HG02610 (cell line): ENCODE measurements around the gene GALNT4.

Experiments
- ATAC-seq: cut with Tn5 transposase; IDR thresholded peaks from one replicate; pipeline ENCODE4 v1.9.1; 2021; ENCODE audit warnings: mild to moderate bottlenecking, moderate library complexity; ENCODE audit not compliant: unreplicated experiment

The GALNT4 gene

DNA sequence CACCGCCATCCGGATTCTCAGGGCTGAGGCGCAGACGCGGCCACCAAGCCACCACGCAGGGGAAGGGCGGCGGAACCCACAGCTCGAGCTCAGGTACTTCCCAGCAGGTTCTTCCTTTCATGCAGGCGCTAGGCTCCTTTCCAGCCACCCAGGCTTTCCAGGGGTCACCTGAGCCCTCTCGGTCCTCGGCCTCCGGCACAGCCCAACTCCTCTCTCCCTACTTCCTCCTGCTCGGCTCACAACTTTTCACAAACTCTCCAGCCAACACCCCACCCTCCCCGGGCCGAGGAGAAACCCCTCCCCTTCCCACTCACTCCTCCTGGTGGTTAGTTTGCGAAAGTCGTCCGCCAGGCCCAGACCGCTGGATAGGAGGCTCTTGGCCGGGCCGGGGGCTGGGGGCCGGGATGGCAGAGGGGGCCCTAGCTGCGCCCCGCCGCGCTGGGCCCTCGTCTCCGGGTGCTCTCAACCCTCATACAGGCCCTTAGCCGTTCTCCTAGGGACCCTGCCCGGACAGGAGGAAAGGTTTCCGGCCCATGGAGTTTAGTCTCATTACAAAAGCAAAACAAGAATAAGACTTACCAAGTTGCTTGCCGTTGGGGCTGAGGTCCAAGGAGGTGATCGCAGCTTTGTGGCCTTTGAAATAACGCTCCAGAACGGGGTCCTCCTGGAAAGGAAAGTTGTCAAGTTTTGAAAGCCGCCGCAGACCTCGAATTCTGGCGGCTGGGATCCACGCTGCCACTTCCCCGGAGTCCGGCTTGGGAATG, at the start of gene GALNT4:
GALNT4 (minus strand) TSS at position 256 of the 764 bp plus-strand sequence; CDS start at position 9, 247 bp downstream.
- peak; percentile 80 for ATAC-seq

GRCh38 chr12:89573051-89573810, 48.6 kb upstream of the GALNT4 start:
- no peak for ATAC-seq

GRCh38 chr12:89571491-89572195, 47.0 kb upstream of the GALNT4 start:
- no peak for ATAC-seq

GRCh38 chr12:89568484-89568883, 43.9 kb upstream of the GALNT4 start:
- no peak for ATAC-seq

DNA sequence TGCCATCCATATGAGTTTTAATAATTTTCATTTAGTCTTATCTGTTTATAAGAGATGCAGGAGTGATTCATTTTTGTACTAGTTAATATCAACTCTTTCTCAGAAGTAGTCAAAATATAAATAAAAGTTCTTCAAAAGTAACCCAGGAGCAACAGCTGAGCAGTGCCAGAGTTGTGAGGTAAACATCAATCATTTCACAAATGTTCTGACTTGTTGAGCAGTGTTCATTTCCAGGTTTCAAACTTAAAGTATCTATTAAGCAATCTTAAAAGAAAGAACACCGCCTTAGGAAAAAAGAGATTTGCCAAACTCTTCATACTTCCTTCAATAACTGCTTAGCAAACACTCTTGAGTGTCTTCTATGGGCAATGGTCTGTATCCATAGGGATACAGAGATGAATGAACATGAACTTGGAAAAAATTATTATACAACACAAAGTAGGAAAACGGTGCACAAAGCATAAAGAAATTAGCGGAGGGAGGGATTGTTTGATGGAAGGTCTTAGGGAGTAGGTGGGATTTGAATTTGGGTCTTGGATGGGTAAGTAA, 43.2 kb upstream of the GALNT4 start:
- no peak for ATAC-seq

DNA sequence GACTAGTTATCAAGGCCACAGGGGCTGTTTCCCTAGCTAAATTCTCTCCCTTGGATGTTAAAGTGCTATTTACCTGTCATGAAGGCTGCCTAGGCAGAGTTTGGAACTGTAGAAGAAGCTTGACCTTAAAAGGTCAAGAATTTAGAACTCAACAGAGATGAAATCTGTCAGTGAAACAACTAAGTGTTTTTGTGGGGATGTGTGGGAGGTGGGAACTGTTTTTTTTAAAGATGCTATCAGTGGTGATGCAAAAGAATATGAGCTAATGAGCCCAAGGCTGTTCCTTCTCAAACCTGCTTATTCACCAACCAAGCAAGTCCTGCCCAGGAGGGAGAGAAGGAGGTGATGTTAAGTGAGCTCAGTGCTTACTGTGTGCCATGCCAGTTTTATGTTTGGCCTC, 42.0 kb upstream of the GALNT4 start:
- ATAC-seq = no peak

GRCh38 chr12:89565002-89565401, 40.4 kb upstream of the GALNT4 start:
- no peak for ATAC-seq

GRCh38 chr12:89559753-89560152, 35.2 kb upstream of the GALNT4 start:
- ATAC-seq = no peak

DNA sequence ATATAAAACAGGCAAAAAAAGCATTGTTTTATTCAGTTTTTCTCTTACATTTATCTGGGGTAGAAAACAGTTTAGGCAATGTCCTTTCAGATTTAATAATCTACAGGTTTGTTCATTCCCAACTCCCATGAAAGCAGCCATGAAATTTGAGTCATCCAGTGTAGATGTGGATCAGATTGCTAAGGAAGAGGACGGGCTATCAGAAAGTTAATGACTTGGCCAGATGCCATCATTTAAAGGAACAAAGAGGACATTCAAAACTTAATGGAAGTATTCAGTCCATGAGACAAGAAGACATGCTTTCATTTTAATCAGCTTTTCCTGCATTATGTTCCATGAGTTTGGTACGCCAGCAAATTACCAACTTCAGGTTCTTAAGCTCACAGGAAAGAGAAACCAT, 32.4 kb upstream of the GALNT4 start:
- ATAC-seq = no peak

DNA sequence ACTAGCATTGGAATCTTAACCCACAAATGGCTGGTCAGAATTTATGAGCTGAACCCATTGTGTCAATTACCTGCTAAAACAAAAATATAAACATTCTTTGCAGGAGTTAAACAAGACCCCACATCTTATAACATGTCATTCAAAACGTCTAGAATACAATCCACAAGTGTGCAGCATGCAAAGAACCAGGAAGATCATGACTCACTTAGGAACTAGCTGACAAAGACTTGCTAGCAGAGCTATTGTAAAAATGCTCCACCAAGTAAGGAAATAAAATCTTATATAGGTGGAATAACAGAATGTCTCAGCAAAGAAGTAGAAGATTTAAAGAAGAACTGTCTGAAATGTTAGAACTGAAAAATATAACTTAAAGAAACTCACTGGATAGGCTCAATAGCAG, 27.8 kb upstream of the GALNT4 start:
- ATAC-seq = no peak

DNA sequence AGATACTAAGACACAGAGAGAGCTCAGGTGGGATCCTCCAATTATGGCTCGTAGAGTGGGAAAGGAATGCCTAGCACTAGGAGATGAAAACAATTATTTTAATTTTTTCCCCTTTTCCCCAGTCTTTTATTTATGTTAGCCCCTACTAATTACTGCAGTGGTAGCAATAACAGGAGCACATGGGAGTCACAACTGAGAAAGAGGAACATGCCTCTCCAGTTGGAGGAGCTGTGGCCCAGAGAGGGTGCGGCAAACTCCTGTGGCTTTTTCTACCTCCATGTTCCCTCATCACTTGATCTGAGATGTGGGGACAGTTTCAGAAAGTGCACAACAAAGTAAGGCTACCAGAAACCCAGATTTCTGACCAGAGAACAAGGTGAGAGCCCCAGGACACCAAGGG, 27.2 kb upstream of the GALNT4 start:
- no peak for ATAC-seq

DNA sequence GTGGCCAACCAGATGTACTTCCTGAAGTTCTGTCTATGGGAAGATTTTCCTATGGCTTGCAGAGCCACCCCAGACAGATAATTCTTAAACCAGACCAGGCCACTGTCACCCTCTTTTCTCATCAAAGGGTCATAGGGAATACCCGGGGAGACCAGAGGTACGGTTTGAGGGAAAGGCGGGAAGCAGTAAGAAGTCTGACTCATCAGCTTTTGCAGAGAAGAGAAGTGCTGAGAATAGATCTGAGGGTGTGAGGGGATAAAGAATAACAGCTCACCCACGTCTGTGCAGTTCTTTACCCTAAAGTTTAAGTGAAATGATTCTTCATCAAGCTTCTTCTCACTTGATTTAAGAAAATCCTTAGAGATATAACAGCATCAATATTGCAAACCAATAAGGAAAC, 22.5 kb upstream of the GALNT4 start:
- no peak for ATAC-seq

DNA sequence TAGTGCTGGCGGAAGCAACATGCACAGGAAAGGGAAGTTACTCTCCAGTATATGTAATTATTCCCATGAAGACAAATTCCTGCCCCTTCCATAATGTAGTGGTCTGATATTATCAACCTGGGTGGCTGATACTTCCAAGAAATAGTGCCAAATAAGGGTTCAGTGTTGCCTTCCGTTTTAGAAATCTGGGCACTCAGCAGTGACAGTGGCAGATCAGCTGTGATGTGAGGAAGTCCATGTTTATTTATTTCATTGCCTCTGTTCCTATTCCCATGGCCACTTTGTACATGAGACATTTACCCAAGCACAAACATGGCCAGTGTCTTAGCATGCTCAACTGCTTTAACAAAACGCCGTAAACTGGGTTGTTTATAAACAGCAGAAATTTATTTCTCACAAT, 21.6 kb upstream of the GALNT4 start:
- ATAC-seq = no peak

DNA sequence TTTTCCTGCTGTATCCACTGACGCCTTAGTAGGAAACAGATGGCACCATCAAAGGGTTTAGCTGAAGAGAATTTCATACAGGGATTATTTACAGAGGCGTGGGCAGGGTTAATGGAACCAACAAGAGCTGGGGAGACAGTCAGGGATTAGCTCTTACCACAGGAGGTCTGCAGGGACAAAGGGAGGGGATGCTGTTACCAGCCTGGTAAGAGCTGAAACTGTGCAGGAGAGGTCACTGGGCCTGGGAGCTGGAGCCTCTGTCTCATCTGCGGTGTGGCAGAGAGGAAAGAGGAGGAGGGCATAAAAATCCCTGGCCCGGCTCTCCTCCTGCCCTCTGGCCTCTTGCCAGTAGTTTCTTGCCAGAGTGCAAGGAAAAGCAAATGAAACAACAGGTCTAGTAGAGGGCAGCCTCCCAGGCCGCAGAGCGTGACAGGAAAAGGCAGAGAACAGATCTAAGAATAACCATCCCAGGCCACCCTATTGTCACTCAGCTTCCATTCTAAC, 20.1 kb upstream of the GALNT4 start:
- ATAC-seq = peak; percentile 32

DNA sequence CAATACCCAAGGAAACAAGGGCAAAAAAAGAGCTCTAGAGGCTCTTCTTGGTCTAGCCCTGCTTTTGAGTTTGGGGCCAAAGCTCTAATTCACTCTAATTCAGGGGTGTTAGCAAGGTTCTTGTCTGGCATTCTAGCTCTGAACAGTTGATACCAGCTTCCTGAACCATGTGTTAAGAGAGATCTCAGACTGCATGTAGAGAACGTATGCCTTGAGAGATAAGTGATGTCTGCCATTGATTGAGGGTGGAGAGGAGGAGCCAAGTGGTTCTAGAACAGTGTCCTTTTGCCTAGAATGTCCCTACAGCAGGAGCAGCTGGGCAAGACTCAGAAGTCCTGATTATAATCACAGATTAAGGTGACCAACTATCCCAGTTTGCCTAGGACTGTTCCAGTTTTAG, 19.4 kb upstream of the GALNT4 start:
- ATAC-seq = no peak

GRCh38 chr12:89542912-89543592, 18.5 kb upstream of the GALNT4 start:
- peak; percentile 70 for ATAC-seq

DNA sequence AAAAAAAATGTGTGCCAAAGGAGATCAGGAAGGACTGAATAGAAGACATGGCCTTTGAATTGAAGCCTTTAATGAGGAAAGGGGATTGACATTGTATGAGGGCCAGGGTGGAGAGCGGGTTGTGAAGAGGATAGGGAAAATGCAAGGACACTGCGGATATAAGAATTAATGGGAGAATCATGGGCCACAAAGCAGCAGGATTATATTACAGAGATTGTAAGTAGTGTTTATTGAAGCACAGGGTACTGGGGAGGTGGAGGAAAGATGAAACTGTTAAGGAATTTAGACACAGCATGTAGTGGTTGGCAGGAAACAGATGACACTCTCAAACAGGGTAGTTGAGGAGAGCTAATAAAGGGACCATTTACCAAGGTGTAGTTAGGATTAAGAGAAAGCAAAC, 17.6 kb upstream of the GALNT4 start:
- no peak for ATAC-seq

DNA sequence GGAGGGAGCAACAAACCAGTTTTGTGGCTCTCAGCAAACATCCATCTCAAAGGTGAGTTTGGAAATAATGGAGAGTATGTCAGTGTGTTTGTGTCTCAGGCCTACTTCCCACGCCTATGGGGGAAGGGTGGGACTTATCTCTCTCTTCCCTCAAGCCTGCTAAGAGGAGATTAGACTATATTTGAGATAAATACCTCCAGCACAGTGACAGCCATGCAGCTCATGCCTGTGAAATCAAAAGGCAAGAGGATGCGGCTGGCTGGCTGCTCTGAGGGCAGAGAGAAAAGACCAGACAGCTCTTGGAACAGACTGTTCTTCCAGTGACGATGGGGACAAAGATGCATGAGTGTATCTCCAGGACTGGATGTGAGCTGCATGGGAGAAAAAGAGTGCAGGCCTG, 16.0 kb upstream of the GALNT4 start:
- ATAC-seq = no peak

DNA sequence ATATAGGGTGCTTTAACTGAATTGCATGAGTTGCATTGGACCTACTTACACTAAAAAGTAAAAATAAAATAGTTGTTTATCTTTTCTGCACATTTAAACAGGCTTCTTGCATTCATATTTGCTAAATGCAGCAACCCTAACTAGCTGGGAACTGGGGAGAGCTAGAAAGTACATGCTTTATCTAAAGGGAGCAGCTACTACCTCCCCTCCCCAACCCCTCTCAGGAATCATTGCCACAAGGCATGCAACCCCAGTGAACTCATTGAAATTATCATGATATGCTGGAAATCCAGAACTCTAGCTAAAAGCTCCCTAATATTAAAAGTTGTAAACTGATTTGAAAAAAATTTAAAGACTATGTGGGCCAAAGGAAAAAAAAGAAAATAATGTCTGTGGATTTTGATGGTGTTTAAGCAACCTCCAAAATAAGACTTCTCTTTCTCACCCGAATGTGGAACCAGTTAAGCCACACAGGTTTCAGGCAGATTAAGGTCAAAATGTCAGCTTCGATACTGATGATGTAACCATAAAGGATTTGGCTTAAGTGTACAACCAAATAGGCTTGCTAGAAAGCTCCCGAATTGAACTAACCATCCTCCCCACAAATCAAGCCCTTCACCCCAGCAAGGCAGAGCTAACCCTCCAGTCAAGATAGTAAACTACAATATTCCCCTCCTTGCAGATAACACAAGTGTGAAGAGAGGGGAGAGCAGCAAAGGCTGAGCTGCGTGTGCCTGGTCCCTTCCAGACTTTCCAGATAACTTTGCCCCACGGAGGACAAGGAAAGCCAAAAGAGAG, 15.0 kb upstream of the GALNT4 start:
- ATAC-seq = no peak

GRCh38 chr12:89538897-89539296, 14.3 kb upstream of the GALNT4 start:
- no peak for ATAC-seq
